Natural killer cell treated with Interleukin-12 subunit alpha and Interleukin-12 subunit beta and Interleukin-15 and Interleukin-18, amount 100 ng/mL, for 72 hours (primary cell): ENCODE measurements around the gene ITGA11. TPM values are rescaled to one million over a fixed set of nuclear protein-coding genes. Genes with fewer than 3 reads are reported as not detected.

ENCODE experiments used
- ATAC-seq, 2 donors: fragments of 150-1000 bp; cut with Tn5 transposase in 1 of 2; sonication (Bioruptor Pico), chemical (Tn5 transposase) in 1 of 2; 2 replicates each; pipeline ENCODE4 v1.10.0; 2021
- DNase-seq: peaks from one replicate; pipeline ENCODE4 v3.0.0; 2022; ENCODE audit warnings: low spot score
- H3K27ac Mint-ChIP-seq, 2 donors: 1 replicate in 1 of 2; 2 replicates in 1 of 2; pipeline ENCODE4 v1.8.0; 2022; ENCODE audit warnings: mixed read lengths in 2 of 2, mild to moderate bottlenecking in 1 of 2, moderate library complexity in 1 of 2
- H3K27me3 Mint-ChIP-seq, 2 donors: 1 replicate in 1 of 2; 2 replicates in 1 of 2; pipeline ENCODE4 v1.8.0; 2022; ENCODE audit warnings: mixed read lengths in 2 of 2
- H3K36me3 Mint-ChIP-seq: one replicate; pipeline ENCODE4 v1.8.0; 2022; ENCODE audit warnings: mixed read lengths
- H3K4me1 Mint-ChIP-seq, 2 donors: 1 replicate in 1 of 2; 2 replicates in 1 of 2; pipeline ENCODE4 v1.8.0; 2022; ENCODE audit warnings: low read depth in 2 of 2, mixed read lengths in 2 of 2, mild to moderate bottlenecking in 1 of 2
- H3K4me3 Mint-ChIP-seq: one replicate; pipeline ENCODE4 v1.8.0; 2022; ENCODE audit warnings: mixed read lengths
- H3K9me3 Mint-ChIP-seq: 2 replicates; pipeline ENCODE4 v1.8.0; 2022; ENCODE audit warnings: mixed read lengths
- total RNA-seq, 2 donors: library from RNA; stranded (reverse); gene quantifications; one replicate each; pipeline ENCODE4 v1.2.3, GENCODE V29; 2022

Gene ITGA11
- total RNA-seq, 2 donors from 2014 or later = 0.17 to 0.98 TPM

DNA sequence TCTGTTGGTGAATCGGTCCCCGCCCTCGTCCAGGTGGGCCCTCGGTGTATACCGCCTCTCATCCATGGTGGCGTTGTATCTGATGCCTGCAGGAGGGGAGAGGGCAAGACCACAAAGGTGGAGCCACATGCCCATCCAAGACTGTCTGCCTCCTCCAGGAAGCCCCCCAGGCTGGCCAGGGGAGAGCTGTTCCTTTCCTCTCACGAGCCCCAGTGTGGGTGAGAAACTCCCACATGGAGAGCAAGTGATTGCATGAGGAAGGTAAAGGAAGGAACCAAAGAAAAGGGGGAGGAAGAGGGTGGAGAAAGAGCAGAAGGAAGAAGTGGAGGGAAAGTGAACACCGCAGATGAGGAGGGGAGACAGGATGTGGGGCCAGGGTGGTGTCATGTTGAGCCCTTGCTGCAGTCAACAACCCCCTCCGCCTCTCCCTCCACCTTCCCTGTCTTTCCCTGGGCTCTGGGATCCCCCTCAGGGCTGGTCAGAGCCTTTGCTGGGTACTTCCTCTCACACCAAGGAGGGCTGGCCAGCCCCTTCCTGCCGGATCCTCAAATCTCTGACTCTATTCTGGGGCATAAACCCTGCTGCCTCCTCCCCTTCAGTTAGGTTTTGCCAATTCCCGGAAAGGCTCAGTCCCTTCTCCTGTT is 105.1 kb downstream of the ITGA11 start:
- Mint-ChIP-seq H3K4me3 (no peak overlapping the region), H3K27ac (no peak overlapping the region), H3K36me3 (no peaks in the 10 kb centered on the region), H3K9me3 (no peaks in the 10 kb centered on the region), H3K4me1 (peaks cover 0 to 10% of the 10 kb centered on the region in 2 donors), H3K27me3 (peaks cover 14 to 23% of the 10 kb centered on the region in 2 donors)
- DNase-seq (no peak), ATAC-seq (no peak)

GRCh38 chr15:68325726-68326125 is 106.2 kb downstream of the ITGA11 start:
- H3K27me3 Mint-ChIP-seq = peaks cover 9 to 28% of the 10 kb centered on the region in 2 donors
- no peak overlapping the region for H3K4me3 Mint-ChIP-seq
- no peaks in the 10 kb centered on the region for H3K9me3 Mint-ChIP-seq
- no peak overlapping the region for H3K27ac Mint-ChIP-seq
- DNase-seq (no peak), ATAC-seq (no peak)
- H3K4me1 Mint-ChIP-seq = peaks cover 0 to 10% of the 10 kb centered on the region in 2 donors
- H3K36me3 Mint-ChIP-seq = no peaks in the 10 kb centered on the region

GRCh38 chr15:68322796-68323195 is 109.2 kb downstream of the ITGA11 start:
- H3K27ac Mint-ChIP-seq = no peak overlapping the region
- no peaks in the 10 kb centered on the region for H3K36me3 Mint-ChIP-seq
- H3K27me3 Mint-ChIP-seq = peaks cover 3 to 16% of the 10 kb centered on the region in 2 donors
- peaks cover 0 to 7% of the 10 kb centered on the region in 2 donors for H3K4me1 Mint-ChIP-seq
- DNase-seq = no peak
- no peak for ATAC-seq
- no peak overlapping the region for H3K4me3 Mint-ChIP-seq
- H3K9me3 Mint-ChIP-seq = no peaks in the 10 kb centered on the region

DNA sequence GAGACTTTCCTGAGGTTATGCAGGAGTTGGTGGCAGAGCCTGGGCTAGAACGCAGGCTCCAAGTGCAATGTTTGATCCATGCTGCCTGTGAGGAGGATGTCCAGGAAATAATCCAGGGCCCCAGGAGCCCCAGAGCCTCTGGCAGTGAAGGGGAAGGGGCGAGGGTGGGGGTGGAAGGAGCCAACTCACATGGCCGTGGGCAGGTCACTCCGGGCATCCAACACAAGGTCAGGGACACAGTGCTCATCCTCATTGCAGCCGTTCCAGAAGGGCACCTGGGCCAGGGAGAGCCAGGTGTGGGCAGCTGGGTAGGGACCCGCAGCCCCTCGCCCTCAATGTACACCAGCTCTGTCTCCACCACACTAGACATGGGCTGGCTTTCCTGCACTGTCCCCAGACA is 110.7 kb downstream of the ITGA11 start:
- no peak for DNase-seq
- Mint-ChIP-seq H3K4me3 (no peak overlapping the region), H3K27me3 (peaks cover 0 to 11% of the 10 kb centered on the region in 2 donors), H3K27ac (no peak overlapping the region), H3K9me3 (no peaks in the 10 kb centered on the region), H3K36me3 (no peaks in the 10 kb centered on the region), H3K4me1 (no peaks in the 10 kb centered on the region)
- no peak for ATAC-seq

GRCh38 chr15:68319997-68320396 is 112.0 kb downstream of the ITGA11 start:
- H3K4me3 Mint-ChIP-seq = no peak overlapping the region
- no peaks in the 10 kb centered on the region for H3K36me3 Mint-ChIP-seq
- DNase-seq (no peak), ATAC-seq (no peak)
- H3K9me3 Mint-ChIP-seq = no peaks in the 10 kb centered on the region
- H3K4me1 Mint-ChIP-seq = no peaks in the 10 kb centered on the region
- no peak overlapping the region for H3K27ac Mint-ChIP-seq
- H3K27me3 Mint-ChIP-seq = peaks cover 3 to 11% of the 10 kb centered on the region in 2 donors

- Mint-ChIP-seq H3K4me3 (no peak overlapping the region), H3K36me3 (no peaks in the 10 kb centered on the region), H3K27me3 (peaks cover 3 to 11% of the 10 kb centered on the region in 2 donors), H3K9me3 (no peaks in the 10 kb centered on the region), H3K4me1 (no peaks in the 10 kb centered on the region), H3K27ac (no peak overlapping the region)
- DNase-seq (peak; percentile 39), ATAC-seq (no peak)
These were observed 112.7 kb downstream of the ITGA11 start for GRCh38 chr15:68318931-68319909.

- Mint-ChIP-seq H3K27ac (no peak overlapping the region), H3K27me3 (peaks cover 3 to 11% of the 10 kb centered on the region in 2 donors), H3K4me3 (no peak overlapping the region), H3K9me3 (no peaks in the 10 kb centered on the region), H3K4me1 (no peaks in the 10 kb centered on the region), H3K36me3 (no peaks in the 10 kb centered on the region)
- DNase-seq = peak; percentile 32
- ATAC-seq = no peak
These were observed 113.7 kb downstream of the ITGA11 start for GRCh38 chr15:68318008-68318835.

DNA sequence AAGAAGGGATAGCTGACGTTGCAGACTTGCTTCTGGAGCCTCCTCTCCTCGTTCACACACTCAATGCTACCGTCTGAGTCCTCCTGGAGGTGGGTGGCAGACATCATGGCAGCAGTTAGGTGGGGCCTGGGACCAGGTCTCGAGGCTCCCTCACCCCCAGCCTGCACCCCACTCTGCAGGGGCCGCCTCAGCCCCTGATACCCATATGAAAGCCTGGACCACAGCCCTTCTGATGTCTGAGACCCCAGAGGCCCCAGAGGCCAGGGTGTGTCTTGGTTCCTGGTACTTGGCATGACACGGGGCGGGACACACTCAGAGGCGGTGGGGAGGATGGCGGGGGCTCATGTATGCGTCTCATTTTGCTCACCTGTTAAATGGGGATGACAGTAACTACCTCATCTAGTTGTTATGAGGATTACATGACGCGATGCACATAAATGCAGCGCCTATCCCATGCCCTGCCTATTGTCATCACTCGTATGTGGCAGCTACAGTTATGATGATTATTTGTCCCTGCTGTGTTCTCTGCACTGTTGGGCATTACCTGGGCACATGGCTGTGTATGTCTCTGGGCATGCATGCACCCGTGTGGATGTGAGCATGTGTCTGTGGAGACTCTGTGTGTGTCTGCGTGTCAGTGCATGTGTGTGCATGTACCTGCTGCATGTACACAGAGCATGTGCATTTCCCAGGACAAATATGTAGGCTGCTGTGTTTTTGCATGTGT is 114.5 kb downstream of the ITGA11 start:
- Mint-ChIP-seq H3K36me3 (no peaks in the 10 kb centered on the region), H3K4me3 (no peak overlapping the region), H3K27me3 (peaks cover 3 to 11% of the 10 kb centered on the region in 2 donors), H3K9me3 (no peaks in the 10 kb centered on the region), H3K4me1 (no peaks in the 10 kb centered on the region), H3K27ac (no peak overlapping the region)
- ATAC-seq (no peak), DNase-seq (peak; percentile 40)

DNA sequence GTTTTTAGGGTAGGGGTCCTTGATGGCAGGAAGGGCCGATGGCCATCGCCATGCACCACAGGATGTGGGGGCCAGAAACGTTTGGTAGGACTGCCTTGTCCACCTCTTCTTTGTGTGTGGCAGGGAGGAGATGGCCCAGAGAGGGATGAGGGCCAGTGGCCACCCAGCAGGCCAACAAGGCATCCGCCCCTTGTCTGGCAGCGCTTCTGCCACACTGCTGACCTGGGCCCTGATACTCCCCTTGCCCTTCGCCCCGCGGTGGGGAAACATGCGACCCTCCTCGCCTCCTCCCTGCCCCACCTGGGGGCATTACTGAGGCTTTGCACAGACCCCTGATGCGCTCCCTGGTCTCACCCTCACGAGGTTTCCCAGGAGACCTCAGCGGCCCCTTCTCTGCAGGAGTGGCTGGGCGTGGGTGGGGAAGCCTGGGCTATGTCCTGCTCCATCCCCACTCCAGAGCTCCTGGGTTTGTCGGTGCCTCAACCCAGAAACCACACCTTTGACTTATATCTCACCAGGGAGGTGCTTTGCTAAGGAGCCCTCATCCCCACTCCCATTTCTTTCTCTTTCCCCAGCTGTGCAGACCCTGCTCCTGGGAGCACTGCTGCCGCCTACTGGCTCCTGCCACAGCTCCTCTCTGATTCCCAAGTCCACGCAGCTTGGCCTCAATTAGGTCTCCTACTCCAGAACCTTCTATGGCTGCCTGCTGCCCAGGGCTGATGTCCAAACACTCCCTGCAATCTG is 115.7 kb downstream of the ITGA11 start:
- DNase-seq (peak; percentile 45), ATAC-seq (peak in 1 of 2 donors; percentile 19)
- Mint-ChIP-seq H3K4me3 (no peak overlapping the region), H3K9me3 (no peaks in the 10 kb centered on the region), H3K36me3 (no peaks in the 10 kb centered on the region), H3K4me1 (no peaks in the 10 kb centered on the region), H3K27me3 (peaks cover 0 to 3% of the 10 kb centered on the region in 2 donors), H3K27ac (no peak overlapping the region)

DNA sequence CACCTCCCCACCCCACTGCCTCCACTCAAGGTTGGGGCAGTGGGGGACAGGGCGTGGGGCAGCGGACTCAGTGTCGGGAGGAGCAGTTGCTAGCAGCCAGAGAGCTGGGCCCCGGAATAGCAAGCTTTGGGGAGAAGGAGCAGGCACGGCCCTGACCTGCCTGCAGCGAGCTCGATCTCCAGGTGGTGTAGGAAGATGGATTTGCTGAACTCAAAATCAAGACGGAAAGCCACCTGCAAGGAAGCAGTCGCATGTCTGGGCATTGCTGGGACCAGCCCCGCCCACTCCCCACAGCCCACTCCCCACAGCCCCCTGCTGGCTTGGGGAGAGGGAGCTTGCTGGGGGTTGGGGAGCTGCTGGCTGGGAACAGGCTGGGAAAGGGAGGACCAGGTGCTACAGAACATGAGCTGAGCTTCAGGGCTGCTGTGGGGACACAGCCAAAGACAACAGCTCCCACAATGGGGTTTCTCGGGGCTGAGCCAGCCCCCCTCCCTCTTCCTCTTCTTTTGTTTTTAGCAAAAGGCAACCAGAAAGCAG is 116.4 kb downstream of the ITGA11 start:
- ATAC-seq (no peak), DNase-seq (peak; percentile 51)
- Mint-ChIP-seq H3K9me3 (no peaks in the 10 kb centered on the region), H3K27ac (no peak overlapping the region), H3K27me3 (peaks cover 0 to 3% of the 10 kb centered on the region in 2 donors), H3K4me1 (no peaks in the 10 kb centered on the region), H3K36me3 (no peaks in the 10 kb centered on the region), H3K4me3 (no peak overlapping the region)

- Mint-ChIP-seq H3K9me3 (no peaks in the 10 kb centered on the region), H3K4me3 (no peak overlapping the region), H3K4me1 (no peaks in the 10 kb centered on the region), H3K36me3 (no peaks in the 10 kb centered on the region), H3K27ac (no peak overlapping the region), H3K27me3 (peaks cover 0 to 3% of the 10 kb centered on the region in 2 donors)
- no peak for ATAC-seq
- no peak for DNase-seq
These were observed 116.9 kb downstream of the ITGA11 start for GRCh38 chr15:68315035-68315434.

DNA sequence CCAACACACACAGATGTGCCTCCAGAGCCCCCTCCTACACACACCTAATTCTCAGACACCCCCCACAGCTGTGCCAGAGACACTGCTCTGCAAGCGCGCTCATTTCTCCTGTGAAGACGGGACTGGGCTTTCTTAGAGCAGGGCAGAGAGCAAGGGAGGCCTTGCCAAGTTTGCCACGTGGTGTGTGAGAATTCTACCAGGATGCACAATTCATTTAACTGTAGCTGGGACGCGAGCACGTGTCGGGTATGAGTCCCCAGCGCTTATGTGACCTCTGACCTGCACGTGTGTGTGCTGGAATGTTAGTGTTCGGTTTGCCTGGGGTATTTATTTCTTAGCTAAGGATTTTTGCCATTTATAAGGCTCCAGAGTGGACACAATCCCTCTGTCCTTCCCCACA is 117.4 kb downstream of the ITGA11 start:
- Mint-ChIP-seq H3K4me1 (no peaks in the 10 kb centered on the region), H3K27ac (no peak overlapping the region), H3K36me3 (no peaks in the 10 kb centered on the region), H3K9me3 (no peaks in the 10 kb centered on the region), H3K27me3 (peaks cover 0 to 3% of the 10 kb centered on the region in 2 donors), H3K4me3 (no peak overlapping the region)
- peak; percentile 26 for DNase-seq
- ATAC-seq = no peak
